Esophagus muscularis mucosa (tissue), 4 donors: ENCODE results near the gene PTGIS.
"Not testable (repeated sequence)": the region's sequence is repeated elsewhere in the genome, so short reads cannot be mapped to it uniquely, and the experiment has no call there.

Source experiments
- EP300 ChIP-seq: sonication (generic); formaldehyde crosslinking; IDR thresholded peaks from one replicate; pipeline ENCODE4 v1.6.1; 2017; ENCODE audit warnings: antibody characterized with exemption
- POLR2A ChIP-seq: fragments of 450-650 bp; IDR thresholded peaks from one replicate; pipeline ENCODE4 v1.6.1; 2017; ENCODE audit warnings: antibody characterized with exemption, moderate library complexity, mild to moderate bottlenecking, low read depth
- POLR2AphosphoS5 ChIP-seq, 2 donors: sonication (generic); formaldehyde crosslinking; IDR thresholded peaks; one replicate each; pipeline ENCODE4 v1.6.1; 2017; ENCODE audit warnings: antibody characterized with exemption in 2 of 2
- TF ChIP-seq, protein P1 (sequence below), 3 experiments: fragments of 200-600 bp in 2 of 3; fragments of 450-650 bp in 1 of 3; sonication (generic) in 2 of 3; IDR thresholded peaks; one replicate each; pipeline ENCODE4 v1.5.1; 2017 to 2019; ENCODE audit warnings: antibody characterized with exemption in 3 of 3, mild to moderate bottlenecking in 2 of 3, moderate library complexity in 1 of 3

DNA sequence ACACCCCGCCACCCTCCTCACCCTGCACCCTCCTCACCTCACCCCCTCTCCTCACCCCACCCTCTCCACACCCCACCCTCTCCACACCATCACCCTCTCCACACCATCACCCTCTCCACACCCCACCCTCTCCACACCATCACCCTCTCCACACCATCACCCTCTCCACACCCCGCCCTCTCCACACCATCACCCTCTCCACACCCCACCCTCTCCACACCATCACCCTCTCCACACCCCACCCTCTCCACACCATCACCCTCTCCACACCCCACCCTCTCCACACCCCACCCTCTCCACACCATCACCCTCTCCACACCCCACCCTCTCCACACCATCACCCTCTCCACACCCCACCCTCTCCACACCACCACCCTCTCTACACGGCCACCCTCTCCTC is 49.5 kb upstream of the PTGIS start:
- TF ChIP-seq, protein P1, sequence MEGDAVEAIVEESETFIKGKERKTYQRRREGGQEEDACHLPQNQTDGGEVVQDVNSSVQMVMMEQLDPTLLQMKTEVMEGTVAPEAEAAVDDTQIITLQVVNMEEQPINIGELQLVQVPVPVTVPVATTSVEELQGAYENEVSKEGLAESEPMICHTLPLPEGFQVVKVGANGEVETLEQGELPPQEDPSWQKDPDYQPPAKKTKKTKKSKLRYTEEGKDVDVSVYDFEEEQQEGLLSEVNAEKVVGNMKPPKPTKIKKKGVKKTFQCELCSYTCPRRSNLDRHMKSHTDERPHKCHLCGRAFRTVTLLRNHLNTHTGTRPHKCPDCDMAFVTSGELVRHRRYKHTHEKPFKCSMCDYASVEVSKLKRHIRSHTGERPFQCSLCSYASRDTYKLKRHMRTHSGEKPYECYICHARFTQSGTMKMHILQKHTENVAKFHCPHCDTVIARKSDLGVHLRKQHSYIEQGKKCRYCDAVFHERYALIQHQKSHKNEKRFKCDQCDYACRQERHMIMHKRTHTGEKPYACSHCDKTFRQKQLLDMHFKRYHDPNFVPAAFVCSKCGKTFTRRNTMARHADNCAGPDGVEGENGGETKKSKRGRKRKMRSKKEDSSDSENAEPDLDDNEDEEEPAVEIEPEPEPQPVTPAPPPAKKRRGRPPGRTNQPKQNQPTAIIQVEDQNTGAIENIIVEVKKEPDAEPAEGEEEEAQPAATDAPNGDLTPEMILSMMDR (IDR thresholded peaks at IDR 0.05), result not testable (repeated sequence)
- TF ChIP-seq POLR2A; POLR2AphosphoS5 (IDR thresholded peaks at IDR 0.05); EP300: not testable (repeated sequence)
